GM15510 (cell line): Measurements from ENCODE around the gene DYSF.

ENCODE experiments used
- POLR2A ChIP-seq: IDR thresholded peaks from 3 replicates; pipeline ENCODE4 v1.6.1; 2011; ENCODE audit warnings: borderline replicate concordance; ENCODE audit not compliant: insufficient read length; ENCODE audit errors: extremely low read depth

DYSF gene

GRCh38 chr2:71505086-71505769 is 51.9 kb downstream of the DYSF start:
- no peak for TF ChIP-seq POLR2A

GRCh38 chr2:71505770-71506140 is 52.4 kb downstream of the DYSF start:
- no peak for TF ChIP-seq POLR2A

- no peak for TF ChIP-seq POLR2A
These were observed 53.1 kb downstream of the DYSF start for GRCh38 chr2:71506222-71507153.

- TF ChIP-seq POLR2A, result no peak
These were observed 54.1 kb downstream of the DYSF start for GRCh38 chr2:71507476-71507875.

- no peak for TF ChIP-seq POLR2A
These were observed 56.9 kb downstream of the DYSF start for GRCh38 chr2:71510196-71510807.

- no peak for TF ChIP-seq POLR2A
These were observed 57.6 kb downstream of the DYSF start for GRCh38 chr2:71510938-71511337.

- TF ChIP-seq POLR2A, result no peak
These were observed 58.4 kb downstream of the DYSF start for GRCh38 chr2:71511776-71512175.

GRCh38 chr2:71512386-71512785 is 59.0 kb downstream of the DYSF start:
- no peak for TF ChIP-seq POLR2A

- TF ChIP-seq POLR2A, result no peak
These were observed 59.7 kb downstream of the DYSF start for GRCh38 chr2:71513096-71513495.

- no peak for TF ChIP-seq POLR2A
These were observed 60.4 kb downstream of the DYSF start for GRCh38 chr2:71513721-71514120.

GRCh38 chr2:71516253-71516888 is 63.0 kb downstream of the DYSF start:
- no peak for TF ChIP-seq POLR2A

- TF ChIP-seq POLR2A, result no peak
These were observed 64.5 kb downstream of the DYSF start for GRCh38 chr2:71517851-71518250.

- no peak for TF ChIP-seq POLR2A
These were observed 68.1 kb downstream of the DYSF start for GRCh38 chr2:71521436-71521950.

GRCh38 chr2:71524476-71524875 is 71.1 kb downstream of the DYSF start:
- no peak for TF ChIP-seq POLR2A

GRCh38 chr2:71526141-71526540 is 72.8 kb downstream of the DYSF start:
- no peak for TF ChIP-seq POLR2A

GRCh38 chr2:71526975-71527374 is 73.6 kb downstream of the DYSF start:
- TF ChIP-seq POLR2A, result no peak

GRCh38 chr2:71528131-71528591 is 74.8 kb downstream of the DYSF start:
- TF ChIP-seq POLR2A, result no peak
